SK-N-SH (cell line): Measurements from ENCODE around the gene LRRC51. TPM values are rescaled to one million over a fixed set of nuclear protein-coding genes. Genes with fewer than 3 reads are reported as not detected.

ENCODE experiments used
- CTCF ChIA-PET: fragments of 300-600, 350-600 bp; formaldehyde crosslinking; extraction: SDS; loops from one replicate; lab custom pipeline; 2021; lab: Yijun Ruan, JAX
- POLR2A ChIA-PET: fragments of 350-600 bp; sonication (Branson Sonifier 250); formaldehyde crosslinking; extraction: SDS; loops from one replicate; lab custom pipeline; 2020; ENCODE audit warnings: antibody characterized with exemption, inconsistent platforms; lab: Yijun Ruan, JAX
- DNase-seq: peaks from one replicate; pipeline ENCODE4 v3.0.0; 2012
- H2AFZ ChIP-seq: fragments of 200-600 bp; sonication (generic); 2 replicates; pipeline ENCODE4 v1.8.1; 2016; ENCODE audit warnings: antibody characterized with exemption, mild to moderate bottlenecking, low read depth
- H3F3A ChIP-seq: fragments of 200-600 bp; sonication (generic); replicated peaks from 2 replicates; pipeline ENCODE3; 2016; ENCODE audit warnings: antibody characterized with exemption, mild to moderate bottlenecking; ENCODE audit not compliant: insufficient read depth
- H3K27ac ChIP-seq, 2 experiments: fragments of 200-500 bp in 1 of 2; fragments of 200-600 bp in 1 of 2; sonication (Bioruptor generic) in 1 of 2; sonication (generic), shearing (Covaris generic) in 1 of 2; 2 replicates each; pipeline versions ENCODE4 v1.5.1 to v1.6.1; 2014 to 2016; ENCODE audit warnings: low read depth in 2 of 2, inconsistent platforms in 1 of 2, low read length in 1 of 2, mild to moderate bottlenecking in 1 of 2, mixed read lengths in 1 of 2
- H3K27me3 ChIP-seq: fragments of 200-600 bp; sonication (generic), shearing (Covaris generic); 2 replicates; pipeline ENCODE4 v1.6.1; 2016; ENCODE audit warnings: mixed run types; ENCODE audit not compliant: insufficient read depth
- H3K36me3 ChIP-seq, 2 experiments: fragments of 200-500 bp in 1 of 2; fragments of 200-600 bp in 1 of 2; sonication (Bioruptor generic) in 1 of 2; sonication (generic) in 1 of 2; replicated peaks in 1 of 2; 2 replicates each; pipeline versions ENCODE3 to v1.5.1; 2014 to 2016; ENCODE audit warnings: low read length in 1 of 2, mild to moderate bottlenecking in 1 of 2; ENCODE audit not compliant: insufficient read depth in 2 of 2, control insufficient read depth in 1 of 2
- H3K4me1 ChIP-seq, 2 experiments: fragments of 200-500 bp in 1 of 2; fragments of 200-600 bp in 1 of 2; sonication (Bioruptor generic) in 1 of 2; sonication (generic), shearing (Covaris generic) in 1 of 2; 2 replicates each; pipeline versions ENCODE4 v1.5.1 to v1.6.1; 2014 to 2016; ENCODE audit warnings: low read depth in 1 of 2, low read length in 1 of 2, mixed run types in 1 of 2; ENCODE audit not compliant: insufficient read depth in 2 of 2, control insufficient read depth in 1 of 2
- H3K4me2 ChIP-seq: fragments of 200-600 bp; sonication (generic), shearing (Covaris generic); 2 replicates; pipeline ENCODE4 v1.6.1; 2017; ENCODE audit warnings: mixed run types
- H3K4me3 ChIP-seq, 2 experiments: fragments of 200-500 bp in 1 of 2; fragments of 200-600 bp in 1 of 2; sonication (Bioruptor generic) in 1 of 2; sonication (generic), shearing (Covaris generic) in 1 of 2; 2 replicates each; pipeline versions ENCODE4 v1.5.1 to v1.8.1; 2014 to 2016; ENCODE audit warnings: low read depth in 2 of 2, inconsistent platforms in 1 of 2, low read length in 1 of 2, mild to moderate bottlenecking in 1 of 2, mixed read lengths in 1 of 2, moderate library complexity in 1 of 2
- H3K79me2 ChIP-seq: fragments of 200-600 bp; sonication (generic); 2 replicates; pipeline ENCODE4 v1.8.1; 2017; ENCODE audit warnings: mild to moderate bottlenecking; ENCODE audit not compliant: insufficient read depth
- H3K9ac ChIP-seq: fragments of 200-600 bp; sonication (generic); 2 replicates; pipeline ENCODE4 v1.6.1; 2017; ENCODE audit warnings: mixed run types
- H3K9me2 ChIP-seq: fragments of 200-600 bp; sonication (generic); 2 replicates; pipeline ENCODE4 v1.6.1; 2017; ENCODE audit warnings: mixed run types
- H3K9me3 ChIP-seq: fragments of 200-600 bp; sonication (generic); 2 replicates; pipeline ENCODE4 v1.6.1; 2017; ENCODE audit warnings: mixed run types, mild to moderate bottlenecking, moderate library complexity
- H4K20me1 ChIP-seq: fragments of 200-600 bp; sonication (generic); 2 replicates; pipeline ENCODE4 v1.6.1; 2017; ENCODE audit warnings: mild to moderate bottlenecking, mixed run types; ENCODE audit not compliant: insufficient read depth
- CHD2 ChIP-seq: fragments of 150-350 bp; IDR thresholded peaks from 2 replicates; pipeline ENCODE4 v1.6.1; 2018; ENCODE audit warnings: low read length; ENCODE audit not compliant: partially characterized antibody
- ELF1 ChIP-seq: IDR thresholded peaks from 2 replicates; pipeline ENCODE4 v1.4.0; 2012
- FOSL2 ChIP-seq: IDR thresholded peaks from 2 replicates; pipeline ENCODE4 v1.4.0; 2012; ENCODE audit warnings: low read depth, mild to moderate bottlenecking, moderate library complexity, borderline replicate concordance
- FOXJ3 ChIP-seq: sonication (generic); formaldehyde crosslinking; IDR thresholded peaks from 2 replicates; pipeline ENCODE4 v1.5.1; 2020; ENCODE audit warnings: mild to moderate bottlenecking, missing genetic modification reagents
- MAX ChIP-seq: IDR thresholded peaks from 2 replicates; pipeline ENCODE4 v1.4.0; 2012; ENCODE audit warnings: low read depth
- NFIC ChIP-seq: IDR thresholded peaks from 2 replicates; pipeline ENCODE4 v1.4.0; 2012; ENCODE audit warnings: borderline replicate concordance
- PBX3 ChIP-seq: IDR thresholded peaks from 2 replicates; pipeline ENCODE4; 2012
- RFX5 ChIP-seq: IDR thresholded peaks from 2 replicates; pipeline ENCODE4 v1.6.1; 2012; ENCODE audit warnings: mild to moderate bottlenecking, improper control_type of control experiment, low read length
- RXRA ChIP-seq: IDR thresholded peaks from 2 replicates; pipeline ENCODE4 v1.4.0; 2012; ENCODE audit warnings: low read depth, mild to moderate bottlenecking, borderline replicate concordance
- TEAD4 ChIP-seq: IDR thresholded peaks from 2 replicates; pipeline ENCODE4 v1.4.0; 2012; ENCODE audit warnings: mild to moderate bottlenecking, borderline replicate concordance; ENCODE audit not compliant: insufficient read depth
- USF1 ChIP-seq: IDR thresholded peaks from 2 replicates; pipeline ENCODE4 v1.4.0; 2012; ENCODE audit warnings: low read depth, borderline replicate concordance
- USF2 ChIP-seq: fragments of 150-350 bp; IDR thresholded peaks from 2 replicates; pipeline ENCODE4 v1.6.1; 2017; ENCODE audit warnings: antibody characterized with exemption, low read length, low read depth, borderline replicate concordance
- YY1 ChIP-seq: IDR thresholded peaks from 2 replicates; pipeline ENCODE4 v1.4.0; 2012; ENCODE audit warnings: low read depth, mild to moderate bottlenecking
- WGBS: methylation state at CpG from one replicate; pipeline ENCODE4 v1.1.6; 2017; ENCODE audit warnings: low lambda C conversion rate; 5-methylcytosine and 5-hydroxymethylcytosine counted together
- polyA plus RNA-seq, 3 experiments: library from polyadenylated mRNA; depleted of rRNA; stranded (reverse); fragments of >200 nt; gene quantifications; 2 replicates each; pipeline ENCODE4 v1.2.3, GENCODE V29; 2012

Gene LRRC51
- polyA plus RNA-seq, 1 of the 3 experiments (the other 2 are of a cell fraction): 7.3 TPM

- no peak for TF ChIP-seq PBX3
- no peak; the same call in 1 of the 2 replicates for TF ChIP-seq YY1
- no peak for TF ChIP-seq MAX
- TF ChIP-seq FOSL2: no peak
These were observed 38.4 kb upstream of the LRRC51 start (continued) for GRCh38 chr11:72042064-72042745.

- peaks cover 18% of the 10 kb centered on the region for H3F3A ChIP-seq
- H3K4me1 ChIP-seq: peaks cover 8 to 18% of the 10 kb centered on the region in 2 experiments; a peak in 3 of 4 replicates
- no peak overlapping the region for H3K9ac ChIP-seq
- no peak overlapping the region for H3K4me2 ChIP-seq
- H3K36me3 ChIP-seq: peaks cover 4% of the 10 kb centered on the region in 2 experiments
- TF ChIP-seq CHD2 (no peak), RFX5 (no peak), USF1 (no peak), RXRA (no peak), NFIC (no peak), USF2 (no peak), ELF1 (no peak), FOXJ3 (CRISPR knock-in tag) (no peak), TEAD4 (no peak)
- H3K9me2 ChIP-seq: no peaks in the 10 kb centered on the region
- H4K20me1 ChIP-seq: no peaks in the 10 kb centered on the region
- peaks cover 92% of the 10 kb centered on the region for H3K79me2 ChIP-seq
- no peaks in the 10 kb centered on the region for H3K9me3 ChIP-seq
- CTCF ChIA-PET: interaction anchor here (1.0 to 1.4 kb wide), 3 partner anchors 22 to 45 kb away, joined by 3 to 4 read pairs (median 3); no protein-coding TSS in a partner anchor
- H2AFZ ChIP-seq: no peak overlapping the region
- WGBS: 80% methylated on average over 4 of the region's 5 CpGs
- no peak for DNase-seq
- no peak overlapping the region; a peak in 1 of 4 replicates for H3K27ac ChIP-seq
- no peak overlapping the region for H3K4me3 ChIP-seq
- POLR2A ChIA-PET: no interaction called here
- H3K27me3 ChIP-seq: no peaks in the 10 kb centered on the region
These were observed 34.8 kb upstream of the LRRC51 start for GRCh38 chr11:72045849-72046248.
